AG04450 (cell line): Measurements from ENCODE around the gene GMDS. TPM values are rescaled to one million over a fixed set of nuclear protein-coding genes. Genes with fewer than 3 reads are reported as not detected.

Source experiments
- CTCF ChIA-PET: fragments of 300-600, 350-600 bp; formaldehyde crosslinking; extraction: SDS; loops from one replicate; lab custom pipeline; 2022; ENCODE audit warnings: antibody characterized with exemption, inconsistent platforms; lab: Charles Lee
- POLR2A ChIA-PET: fragments of 350-600 bp; formaldehyde crosslinking; extraction: SDS; loops from one replicate; lab custom pipeline; 2021; ENCODE audit warnings: antibody characterized with exemption, inconsistent platforms; lab: Yijun Ruan, JAX
- DNase-seq: peaks from one replicate; pipeline ENCODE4 v3.0.0-alpha.2; 2011; ENCODE audit warnings: low read depth, low spot score
- H3K27ac ChIP-seq: one replicate; pipeline ENCODE4 v1.5.1; 2012; ENCODE audit warnings: low read depth, low read length, control low read depth
- H3K27me3 ChIP-seq: one replicate; pipeline ENCODE4 v1.6.0; 2012; ENCODE audit warnings: low read length; ENCODE audit not compliant: control insufficient read depth, insufficient read depth
- H3K4me3 ChIP-seq: 2 replicates; pipeline ENCODE4 v1.5.1; 2011; ENCODE audit warnings: mild to moderate bottlenecking, low read depth, low read length, control low read depth
- H3K9me3 ChIP-seq: 2 replicates; pipeline ENCODE4 v1.5.1; 2012; ENCODE audit warnings: low read length; ENCODE audit not compliant: control insufficient read depth, insufficient read depth
- polyA plus RNA-seq: library from polyadenylated mRNA; depleted of rRNA; stranded (reverse); fragments of >200 nt; gene quantifications from 2 replicates; pipeline ENCODE4 v1.2.3, GENCODE V29; 2011
- TF ChIP-seq, protein P1 (sequence below): IDR thresholded peaks from 2 replicates; pipeline ENCODE4 v1.5.1; 2011; ENCODE audit warnings: low read depth, low read length, control low read depth, inconsistent platforms

The GMDS gene
- polyA plus RNA-seq, 1 experiment, result 26.4 TPM

DNA sequence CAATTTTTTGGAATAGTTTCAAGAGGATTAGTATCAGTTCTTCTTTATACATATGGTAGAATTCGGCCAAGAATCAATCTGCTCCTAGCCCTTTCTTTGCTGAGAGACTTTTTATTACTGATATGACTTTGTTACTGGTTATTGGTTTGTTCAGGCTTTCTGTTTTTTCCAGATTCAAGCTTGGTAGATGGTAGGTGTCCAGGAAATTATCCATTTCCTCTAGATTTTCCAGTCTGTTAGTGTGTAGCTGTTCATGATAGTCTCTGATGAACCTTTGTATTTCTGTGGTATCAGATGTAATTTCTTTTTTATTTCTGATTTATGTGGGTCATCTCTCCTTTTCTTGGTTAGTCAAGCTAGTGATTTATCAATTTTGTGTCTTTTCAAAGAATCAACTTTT is 167.6 kb downstream of the GMDS start:
- H3K4me3 ChIP-seq, result no peak overlapping the region
- TF ChIP-seq, protein P1, sequence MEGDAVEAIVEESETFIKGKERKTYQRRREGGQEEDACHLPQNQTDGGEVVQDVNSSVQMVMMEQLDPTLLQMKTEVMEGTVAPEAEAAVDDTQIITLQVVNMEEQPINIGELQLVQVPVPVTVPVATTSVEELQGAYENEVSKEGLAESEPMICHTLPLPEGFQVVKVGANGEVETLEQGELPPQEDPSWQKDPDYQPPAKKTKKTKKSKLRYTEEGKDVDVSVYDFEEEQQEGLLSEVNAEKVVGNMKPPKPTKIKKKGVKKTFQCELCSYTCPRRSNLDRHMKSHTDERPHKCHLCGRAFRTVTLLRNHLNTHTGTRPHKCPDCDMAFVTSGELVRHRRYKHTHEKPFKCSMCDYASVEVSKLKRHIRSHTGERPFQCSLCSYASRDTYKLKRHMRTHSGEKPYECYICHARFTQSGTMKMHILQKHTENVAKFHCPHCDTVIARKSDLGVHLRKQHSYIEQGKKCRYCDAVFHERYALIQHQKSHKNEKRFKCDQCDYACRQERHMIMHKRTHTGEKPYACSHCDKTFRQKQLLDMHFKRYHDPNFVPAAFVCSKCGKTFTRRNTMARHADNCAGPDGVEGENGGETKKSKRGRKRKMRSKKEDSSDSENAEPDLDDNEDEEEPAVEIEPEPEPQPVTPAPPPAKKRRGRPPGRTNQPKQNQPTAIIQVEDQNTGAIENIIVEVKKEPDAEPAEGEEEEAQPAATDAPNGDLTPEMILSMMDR, result no peak
- no peak overlapping the region for H3K27ac ChIP-seq
- no peak for DNase-seq
- no peaks in the 10 kb centered on the region for H3K9me3 ChIP-seq
- POLR2A ChIA-PET, result no interaction called here
- H3K27me3 ChIP-seq, result no peaks in the 10 kb centered on the region
- CTCF ChIA-PET, result no interaction called here

DNA sequence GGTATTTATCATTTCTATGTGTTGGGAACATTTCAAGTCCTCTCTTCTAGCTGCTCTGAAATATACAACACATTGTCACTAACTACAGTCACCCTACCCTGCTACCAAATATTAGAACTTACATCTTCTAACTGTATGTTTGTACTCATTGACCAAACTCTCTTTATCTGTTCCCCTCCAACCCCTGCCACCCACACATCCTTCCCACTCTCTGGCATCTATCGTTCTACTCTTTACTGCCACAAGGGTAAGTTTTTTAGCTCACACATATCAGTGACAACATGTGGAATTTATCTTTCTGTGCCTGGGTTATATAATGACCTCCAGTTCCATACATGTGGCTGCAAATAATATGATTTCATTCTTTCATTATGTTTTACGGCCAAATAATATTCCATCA is 171.9 kb downstream of the GMDS start:
- H3K4me3 ChIP-seq, result no peak overlapping the region
- ChIA-PET POLR2A (no interaction called here), CTCF (no interaction called here)
- H3K27me3 ChIP-seq, result no peaks in the 10 kb centered on the region
- TF ChIP-seq, protein P1, result no peak
- DNase-seq, result no peak
- H3K9me3 ChIP-seq, result no peaks in the 10 kb centered on the region
- H3K27ac ChIP-seq, result no peak overlapping the region

DNA sequence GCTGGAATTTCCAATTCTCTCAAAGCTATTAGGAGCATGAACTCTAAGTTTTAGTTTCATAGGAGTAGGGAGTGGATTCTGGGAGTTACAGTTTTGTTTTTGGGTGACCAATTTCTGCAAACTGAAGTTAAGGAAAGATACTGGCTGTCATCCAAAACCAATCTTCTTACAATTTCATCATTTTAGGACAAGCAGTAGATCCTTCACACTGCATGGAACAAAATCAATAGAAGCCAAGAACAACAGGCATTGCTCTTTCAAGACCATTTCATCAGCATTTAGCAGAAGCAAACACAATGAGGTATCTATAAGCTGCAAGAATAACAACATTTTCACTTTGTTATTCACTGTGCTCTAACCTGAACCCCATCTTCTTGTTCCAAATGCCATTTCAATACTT is 173.0 kb downstream of the GMDS start:
- TF ChIP-seq, protein P1, result no peak
- Histone ChIP-seq H3K27ac (no peak overlapping the region), H3K9me3 (no peaks in the 10 kb centered on the region), H3K4me3 (no peak overlapping the region), H3K27me3 (no peaks in the 10 kb centered on the region)
- ChIA-PET POLR2A (no interaction called here), CTCF (no interaction called here)
- no peak for DNase-seq

DNA sequence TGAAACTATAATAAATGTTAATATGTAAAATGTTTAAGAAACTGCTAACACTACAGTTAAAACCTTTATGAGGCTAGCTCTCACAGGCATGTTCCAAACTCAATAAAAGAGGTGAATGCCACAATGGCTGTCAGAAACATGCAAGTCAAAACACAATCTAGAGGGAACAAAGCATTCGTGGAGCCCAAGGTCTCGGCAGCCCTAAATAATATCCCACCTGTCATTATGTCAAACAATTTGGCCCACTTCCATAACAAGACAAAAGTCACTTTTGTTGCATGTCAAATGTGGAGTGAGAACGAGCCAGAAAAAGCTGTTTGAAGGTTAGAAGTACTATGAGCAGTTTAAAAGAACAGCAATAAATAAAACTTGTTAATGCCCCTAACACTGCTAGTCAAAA is 181.9 kb downstream of the GMDS start:
- no peaks in the 10 kb centered on the region for H3K9me3 ChIP-seq
- TF ChIP-seq, protein P1, result no peak
- no peak overlapping the region for H3K4me3 ChIP-seq
- no peak for DNase-seq
- no peak overlapping the region for H3K27ac ChIP-seq
- no peaks in the 10 kb centered on the region for H3K27me3 ChIP-seq
- POLR2A ChIA-PET, result no interaction called here
- CTCF ChIA-PET, result no interaction called here

DNA sequence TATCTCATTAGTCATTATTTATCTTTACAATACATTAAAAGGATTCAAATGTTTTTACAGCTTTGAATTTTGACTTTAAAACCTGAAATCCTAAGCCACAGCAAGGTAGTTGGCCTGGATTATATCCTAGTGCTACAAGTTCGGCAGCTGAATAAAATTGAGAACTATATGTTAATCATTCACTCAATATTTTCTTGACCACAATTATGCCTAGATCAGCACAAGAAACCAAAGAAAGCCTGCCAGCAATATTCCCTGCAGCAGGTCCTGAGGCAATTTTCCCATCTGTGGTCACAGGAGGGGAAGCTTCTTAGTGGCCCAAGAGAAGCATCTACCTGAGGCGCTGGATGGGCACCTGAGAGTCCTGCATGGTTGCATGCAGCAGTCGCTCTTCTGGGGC is 183.5 kb downstream of the GMDS start:
- ChIA-PET POLR2A (no interaction called here), CTCF (no interaction called here)
- TF ChIP-seq, protein P1, result no peak
- H3K4me3 ChIP-seq, result no peak overlapping the region
- no peak overlapping the region for H3K27ac ChIP-seq
- DNase-seq, result no peak
- H3K27me3 ChIP-seq, result no peaks in the 10 kb centered on the region
- no peaks in the 10 kb centered on the region for H3K9me3 ChIP-seq
